HCT116 (cell line): ENCODE measurements around the gene ABCG1. TPM values are rescaled to one million over a fixed set of nuclear protein-coding genes. Genes with fewer than 3 reads are reported as not detected.

Source experiments
- ATAC-seq: fragments of 200-7000 bp; cut with Tn5 transposase; 2 replicates; pipeline ENCODE4 v1.9.1; 2020; ENCODE audit warnings: mild to moderate bottlenecking, moderate library complexity
- BruUV-seq: library from RNA; stranded (reverse); fragments of 400-500 nt; replicated peaks from 2 replicates; lab custom pipeline; 2021; lab: Mats Ljungman, UMichigan
- CTCF ChIA-PET: fragments of 300-600 bp; sonication (Branson Sonifier 250); formaldehyde crosslinking; loops from one replicate; lab custom pipeline; 2021; ENCODE audit warnings: antibody characterized with exemption; lab: Charles Lee
- POLR2A ChIA-PET: fragments of 300-600, 350-600 bp; sonication (Branson Sonifier 250); formaldehyde crosslinking; loops from one replicate; lab custom pipeline; 2021; ENCODE audit warnings: antibody characterized with exemption; lab: Charles Lee
- RAD21 ChIA-PET, 2 experiments: fragments of 300-600 bp; sonication (Branson Sonifier 250); formaldehyde crosslinking; loops; one replicate each; lab custom pipeline; 2023; ENCODE audit warnings: low total read pairs in 2 of 2; ENCODE audit not compliant: uncharacterized antibody in 2 of 2, unreplicated experiment in 2 of 2, low non-redundant PET in 1 of 2; lab: Charles Lee
- DNase-seq: peaks from one replicate; pipeline ENCODE4 v3.0.0-alpha.2; 2010; ENCODE audit warnings: low read depth, low spot score
- H2AFZ ChIP-seq: fragments of 200-600 bp; shearing (Covaris generic), sonication (generic); 2 replicates; pipeline ENCODE4 v1.6.1; 2017; ENCODE audit warnings: low read depth, mixed run types, mixed read lengths, antibody characterized with exemption, low read length; ENCODE audit not compliant: poor library complexity, severe bottlenecking
- H3K27ac ChIP-seq: 2 replicates; pipeline ENCODE4 v1.5.1; 2012; ENCODE audit warnings: low read depth, low read length
- H3K27me3 ChIP-seq: fragments of 200-600 bp; sonication (generic); 2 replicates; pipeline ENCODE4 v1.6.1; 2016; ENCODE audit warnings: mixed run types, low read length, mixed read lengths; ENCODE audit not compliant: insufficient read depth
- H3K36me3 ChIP-seq, 2 experiments: fragments of 200-500 bp in 1 of 2; fragments of 200-600 bp in 1 of 2; sonication (Bioruptor generic) in 1 of 2; sonication (generic) in 1 of 2; 2 replicates each; pipeline versions ENCODE4 v1.5.1 to v1.6.1; 2014 to 2016; ENCODE audit warnings: low read length in 2 of 2, inconsistent platforms in 1 of 2, mixed read lengths in 1 of 2, mixed run types in 1 of 2; ENCODE audit not compliant: insufficient read depth in 2 of 2, control insufficient read depth in 1 of 2
- H3K4me1 ChIP-seq, 2 experiments: fragments of 200-600 bp in 1 of 2; sonication (generic) in 1 of 2; 2 replicates each; pipeline versions ENCODE4 v1.5.1 to v1.6.1; 2012 to 2017; ENCODE audit warnings: low read length in 2 of 2, inconsistent platforms in 1 of 2, mild to moderate bottlenecking in 1 of 2, mixed read lengths in 1 of 2, mixed run types in 1 of 2, moderate library complexity in 1 of 2; ENCODE audit not compliant: insufficient read depth in 2 of 2, control insufficient read depth in 1 of 2
- H3K4me2 ChIP-seq: fragments of 200-600 bp; sonication (generic); 2 replicates; pipeline ENCODE4 v1.6.1; 2017; ENCODE audit warnings: mixed run types, low read length, mixed read lengths
- H3K4me3 ChIP-seq, 2 experiments: fragments of 200-600 bp in 1 of 2; sonication (generic) in 1 of 2; replicated peaks in 1 of 2; 2 replicates each; pipeline ENCODE4 v1.5.1; 2011 to 2016; ENCODE audit warnings: low read length in 2 of 2, control low read depth in 1 of 2, low read depth in 1 of 2, mild to moderate bottlenecking in 1 of 2, mixed read lengths in 1 of 2, mixed run types in 1 of 2
- H3K79me2 ChIP-seq: fragments of 200-600 bp; sonication (generic); 2 replicates; pipeline ENCODE4 v1.6.1; 2017; ENCODE audit warnings: mild to moderate bottlenecking, mixed run types, low read length, moderate library complexity, mixed read lengths; ENCODE audit not compliant: insufficient read depth
- H3K9ac ChIP-seq: fragments of 200-600 bp; sonication (generic); 2 replicates; pipeline ENCODE4 v1.6.1; 2016; ENCODE audit warnings: low read length, mixed read lengths
- H3K9me2 ChIP-seq: fragments of 200-600 bp; sonication (generic), shearing (Covaris generic); 2 replicates; pipeline ENCODE4 v1.6.1; 2017; ENCODE audit warnings: mixed run types, mild to moderate bottlenecking, moderate library complexity; ENCODE audit not compliant: insufficient read depth
- H3K9me3 ChIP-seq, 2 experiments: fragments of 200-500 bp in 1 of 2; fragments of 200-600 bp in 1 of 2; sonication (Bioruptor generic) in 1 of 2; sonication (generic) in 1 of 2; 2 replicates each; pipeline ENCODE4 v1.6.1; 2014 to 2017; ENCODE audit warnings: low read length in 2 of 2, mixed read lengths in 2 of 2, inconsistent platforms in 1 of 2, low read depth in 1 of 2, mild to moderate bottlenecking in 1 of 2, mixed run types in 1 of 2, moderate library complexity in 1 of 2; ENCODE audit not compliant: control insufficient read depth in 1 of 2, insufficient read depth in 1 of 2
- H4K20me1 ChIP-seq: fragments of 200-600 bp; sonication (generic), shearing (Covaris generic); 2 replicates; pipeline ENCODE4 v1.6.1; 2017; ENCODE audit warnings: mixed run types, mild to moderate bottlenecking, moderate library complexity; ENCODE audit not compliant: insufficient read depth
- ATF3 ChIP-seq: IDR thresholded peaks from 2 replicates; pipeline ENCODE4 v1.6.1; 2012
- CTCF ChIP-seq, 3 experiments: fragments of 200-600 bp in 1 of 3; sonication (generic) in 1 of 3; IDR thresholded peaks in 2 of 3; conservative IDR thresholded peaks in 1 of 3; 2 replicates each; pipeline ENCODE4 v1.5.1; 2012 to 2017; ENCODE audit warnings: low read depth in 2 of 3, low read length in 2 of 3, antibody characterized with exemption in 1 of 3, borderline replicate concordance in 1 of 3, control low read depth in 1 of 3, mild to moderate bottlenecking in 1 of 3, mixed read lengths in 1 of 3, mixed run types in 1 of 3, moderate library complexity in 1 of 3; ENCODE audit not compliant: insufficient read depth in 1 of 3
- ELF1 ChIP-seq: IDR thresholded peaks from 2 replicates; pipeline ENCODE4 v1.6.1; 2012; ENCODE audit warnings: low read depth, borderline replicate concordance
- YY1 ChIP-seq: IDR thresholded peaks from 2 replicates; pipeline ENCODE4 v1.6.1; 2011; ENCODE audit warnings: low read length, low read depth, moderate library complexity, mild to moderate bottlenecking; ENCODE audit not compliant: insufficient replicate concordance; ENCODE audit errors: extremely low read depth
- ZNF274 ChIP-seq: fragments of 200-500 bp; sonication (Bioruptor generic); IDR thresholded peaks from 2 replicates; pipeline ENCODE4 v1.6.1; 2014; ENCODE audit warnings: mild to moderate bottlenecking, low read depth, low read length, inconsistent platforms
- intact Hi-C: fragments of 100-400 bp; cut with micrococcal nuclease; formaldehyde crosslinking; loops from 2 replicates; pipeline ENCODE4 v1.10.0; 2022
- total RNA-seq: library from RNA; stranded (reverse); gene quantifications from one replicate; pipeline ENCODE4 v1.2.1, GENCODE V29; 2021; ENCODE audit not compliant: unreplicated experiment

Gene ABCG1
- total RNA-seq, 1 experiment from 2014 or later = 1.6 TPM

GRCh38 chr21:42343101-42343500 lies 124.2 kb downstream of the ABCG1 start (continued):
- TF ChIP-seq CTCF (IDR thresholded peaks at IDR 0.05 in 2 of 3, conservative IDR thresholded peaks at IDR 0.05 in 1 of 3; ENCODE audit: borderline replicate concordance in 1 of 3, insufficient read depth in 1 of 3, low read depth in 2 of 3, low read length in 2 of 3) = no peak
- TF ChIP-seq ELF1 = no peak
- TF ChIP-seq ATF3 = no peak

- no peaks in the 10 kb centered on the region for H3K79me2 ChIP-seq
- DNase-seq (no peak), ATAC-seq (no peak)
- no peaks in the 10 kb centered on the region for H3K9me3 ChIP-seq
- no peaks in the 10 kb centered on the region for H4K20me1 ChIP-seq
- CTCF ChIA-PET = no interaction called here
- RAD21 ChIA-PET = no interaction called here
- H3K27me3 ChIP-seq = no peaks in the 10 kb centered on the region
- no peak overlapping the region for H3K4me2 ChIP-seq
- TF ChIP-seq ATF3 (no peak), ZNF274 (no peak), YY1 (no peak)
- no TSS peak for BruUV-seq
- H3K36me3 ChIP-seq = no peaks in the 10 kb centered on the region
- POLR2A ChIA-PET = no interaction called here
- H3K4me3 ChIP-seq = no peak overlapping the region
- H3K27ac ChIP-seq = no peak overlapping the region
- no peak overlapping the region for H3K9ac ChIP-seq
- intact Hi-C loops = no loop called here
- H3K9me2 ChIP-seq = no peaks in the 10 kb centered on the region
- H2AFZ ChIP-seq = no peak overlapping the region
- H3K4me1 ChIP-seq = no peaks in the 10 kb centered on the region
Measured at GRCh38 chr21:42343556-42343955, 124.6 kb downstream of the ABCG1 start.
